Right kidney (tissue), 1 donor: ENCODE measurements around the gene ZC3H12A.
"Not testable (repeated sequence)": the region's sequence is repeated elsewhere in the genome, so short reads cannot be mapped to it uniquely, and the experiment has no call there.

Source experiments
- DNase-seq: peaks from one replicate; pipeline ENCODE4 v3.0.0-alpha.2; 2016

ZC3H12A gene

DNA sequence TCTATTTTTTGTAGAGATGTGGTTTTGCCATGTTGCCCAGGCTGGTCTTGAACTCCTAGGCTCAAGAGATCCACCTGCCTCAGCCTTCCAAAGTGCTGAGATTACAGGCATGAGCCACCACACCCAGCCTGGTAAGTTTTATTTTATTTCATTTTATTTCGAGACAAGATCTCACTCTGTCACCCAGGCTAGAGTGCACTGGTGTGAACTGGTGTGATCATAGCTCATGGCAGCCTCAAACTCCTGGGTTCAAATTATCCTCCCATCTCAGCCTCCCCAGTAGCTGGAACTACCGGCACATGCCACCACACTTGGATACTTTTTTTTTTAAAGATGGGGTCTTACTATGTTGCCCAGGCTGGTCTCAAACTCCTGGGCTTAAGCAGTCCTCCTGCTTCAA is 28.4 kb downstream of the ZC3H12A start:
- DNase-seq, result not testable (repeated sequence)

DNA sequence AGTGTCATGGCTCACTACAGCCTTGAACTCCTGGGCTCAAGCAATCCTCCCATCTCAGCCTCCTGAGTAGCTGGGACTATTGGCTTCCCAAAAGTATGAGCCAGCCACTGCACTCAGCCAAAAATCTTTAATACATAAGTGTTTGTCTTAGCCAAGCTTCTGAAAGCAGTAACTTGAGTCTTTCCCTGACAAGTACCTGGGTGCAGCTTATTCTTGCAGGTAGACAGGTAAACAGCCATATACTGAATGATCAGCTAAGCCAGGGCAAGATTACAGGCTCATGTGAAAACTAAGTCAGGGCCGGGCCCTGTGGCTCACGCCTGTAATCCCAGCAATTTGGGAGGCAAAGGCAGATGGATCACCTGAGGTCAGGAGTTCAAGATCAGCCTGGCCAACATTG is 32.4 kb downstream of the ZC3H12A start:
- DNase-seq, result no peak

DNA sequence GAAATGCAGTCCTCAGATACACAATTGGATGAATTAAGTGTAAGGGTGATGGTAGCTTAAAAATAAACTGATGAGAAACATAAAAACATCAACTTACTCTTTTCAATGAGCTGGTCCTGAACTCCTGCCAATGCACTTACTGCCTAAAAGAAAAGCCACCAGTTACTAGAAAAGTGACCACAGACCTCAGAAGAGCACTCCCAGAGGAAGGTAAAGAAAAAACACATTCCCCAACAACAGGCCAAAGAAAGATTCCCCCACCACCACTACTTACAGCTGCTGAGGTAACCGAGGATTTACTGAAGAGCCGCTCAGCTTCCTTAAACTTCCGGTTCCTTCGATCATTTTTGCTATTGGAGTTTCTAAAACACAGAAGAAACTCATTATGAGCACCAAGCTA is 34.8 kb downstream of the ZC3H12A start:
- no peak for DNase-seq

DNA sequence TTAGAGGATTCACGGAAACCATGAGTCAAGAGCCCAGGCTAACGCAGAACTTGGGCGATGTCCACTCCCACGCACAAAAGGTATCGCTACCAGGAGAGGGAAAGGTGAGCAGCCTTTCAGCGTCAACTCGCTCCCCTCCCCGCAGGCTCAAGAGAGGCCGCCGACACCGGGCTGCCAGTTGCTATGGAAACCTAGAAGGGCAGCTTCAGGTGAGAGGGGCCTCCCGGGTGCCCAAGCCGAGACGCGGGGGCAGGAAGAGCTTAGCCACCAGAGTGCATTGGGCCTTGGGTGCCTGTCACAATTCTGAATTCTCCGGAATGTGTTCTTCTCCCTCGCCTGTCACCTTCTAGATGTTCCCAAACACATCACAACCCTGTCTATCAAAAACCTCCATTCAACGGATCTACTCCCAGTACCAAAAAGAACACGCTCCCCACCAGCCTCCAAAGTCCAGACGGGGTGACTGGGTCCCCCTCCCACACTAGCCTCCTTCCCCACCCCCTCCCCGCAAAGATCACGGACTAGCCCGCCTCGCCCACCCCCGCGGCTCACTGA is 39.5 kb downstream of the ZC3H12A start:
- peak; percentile 60 for DNase-seq

DNA sequence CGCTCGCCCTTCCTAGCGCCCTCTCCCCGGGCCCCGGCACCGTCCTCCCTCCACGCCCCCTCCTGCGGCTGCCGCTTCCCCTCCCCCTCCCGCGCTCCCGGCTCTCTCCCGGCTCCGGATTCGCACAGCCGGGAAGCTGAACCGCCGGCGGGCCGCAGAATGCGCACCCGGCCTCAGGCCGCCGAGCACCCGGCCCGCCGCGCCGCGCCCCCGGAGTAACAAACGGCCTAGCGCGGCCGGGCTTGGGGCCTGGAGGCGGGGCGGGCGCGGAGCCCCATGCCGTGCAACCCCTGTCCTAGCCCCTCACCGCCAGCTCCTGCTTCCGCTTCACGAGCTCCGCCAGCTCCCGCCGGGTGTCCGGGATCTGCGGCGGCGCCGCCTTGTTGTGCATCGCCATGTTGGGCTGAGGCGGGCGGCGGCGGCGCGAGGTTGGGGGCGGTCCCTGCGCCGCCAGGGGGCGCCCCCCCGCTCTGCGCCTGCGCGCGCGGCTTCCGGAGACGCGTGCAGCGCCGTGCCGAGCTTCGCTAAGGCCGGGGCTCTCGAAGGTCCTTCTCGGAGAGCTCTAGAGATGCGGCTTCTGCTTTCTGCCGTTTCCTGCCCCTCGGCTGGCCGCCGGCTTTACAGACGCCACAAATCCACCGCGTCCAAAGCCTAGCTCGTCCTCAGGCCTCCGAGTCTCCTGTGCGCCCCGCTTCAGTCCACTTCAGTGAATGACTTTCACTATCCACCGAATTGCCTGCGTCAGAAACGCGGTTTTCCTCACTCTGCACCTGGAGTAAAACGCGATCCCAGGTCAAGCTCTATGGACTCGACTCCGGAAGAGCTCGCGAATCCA is 40.2 kb downstream of the ZC3H12A start, which contains the start of gene MEAF6:
TSS of gene MEAF6 (minus strand) at position 417 of the 835 bp plus-strand sequence. CDS start at position 397, 20 bp downstream.
- DNase-seq, result peak; percentile 98

DNA sequence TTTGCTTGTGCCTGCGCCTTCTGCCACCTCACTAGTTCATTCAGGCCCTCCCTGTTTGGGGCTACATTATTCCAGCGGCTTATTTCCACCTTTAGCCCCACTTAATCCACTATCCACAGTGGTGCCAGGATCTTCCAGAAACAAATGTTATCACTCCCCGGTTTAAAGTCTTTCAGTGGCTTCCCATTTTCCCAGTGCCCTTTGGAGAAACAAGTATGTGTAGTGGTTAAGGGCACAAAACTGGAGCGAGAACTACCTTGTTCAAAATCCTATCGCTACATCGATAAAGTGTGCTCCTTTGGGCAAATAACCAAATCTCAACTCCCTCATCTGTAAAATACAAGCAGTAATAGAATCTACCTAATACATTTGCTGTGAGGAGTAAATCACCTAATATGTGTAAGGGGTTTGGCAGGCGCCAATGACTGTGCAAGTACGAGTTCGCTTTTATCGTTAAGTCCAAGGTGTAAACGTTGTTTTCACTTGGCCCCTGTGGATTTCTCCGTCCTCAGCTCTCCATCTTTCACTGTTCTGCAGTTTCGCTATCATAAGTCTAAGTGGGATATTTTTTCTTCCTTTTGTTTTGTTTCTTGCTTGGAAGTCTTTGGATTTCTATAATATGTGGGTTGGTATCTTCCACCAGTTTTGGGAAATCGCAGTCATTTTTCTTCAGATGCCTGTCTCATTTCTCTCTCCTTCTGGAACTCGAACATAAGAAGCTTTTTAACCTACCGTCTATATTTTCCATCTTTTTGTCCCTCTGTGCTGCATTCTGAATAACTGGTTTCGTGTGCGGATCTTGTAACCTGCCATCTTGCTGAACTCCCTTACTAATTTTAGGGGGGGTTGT is 41.0 kb downstream of the ZC3H12A start:
- no peak for DNase-seq

DNA sequence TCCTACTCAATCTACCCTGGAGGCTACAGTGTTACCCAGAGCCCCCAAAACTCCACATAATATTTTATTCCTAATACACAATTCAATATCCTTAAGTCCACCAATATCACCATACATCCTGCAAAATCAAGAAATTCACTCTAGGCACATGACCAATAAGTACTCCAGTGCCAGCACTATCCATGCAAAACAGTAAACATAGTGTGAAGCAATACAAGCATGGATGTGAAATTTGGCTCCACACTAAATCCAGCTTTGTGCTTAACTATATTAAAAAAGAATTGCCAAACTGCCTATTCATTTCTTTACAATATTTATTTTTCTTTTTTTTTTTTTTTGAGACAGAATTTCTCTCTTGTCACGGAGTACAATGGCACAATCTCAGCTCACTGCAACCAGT is 43.2 kb downstream of the ZC3H12A start:
- DNase-seq, result no peak

DNA sequence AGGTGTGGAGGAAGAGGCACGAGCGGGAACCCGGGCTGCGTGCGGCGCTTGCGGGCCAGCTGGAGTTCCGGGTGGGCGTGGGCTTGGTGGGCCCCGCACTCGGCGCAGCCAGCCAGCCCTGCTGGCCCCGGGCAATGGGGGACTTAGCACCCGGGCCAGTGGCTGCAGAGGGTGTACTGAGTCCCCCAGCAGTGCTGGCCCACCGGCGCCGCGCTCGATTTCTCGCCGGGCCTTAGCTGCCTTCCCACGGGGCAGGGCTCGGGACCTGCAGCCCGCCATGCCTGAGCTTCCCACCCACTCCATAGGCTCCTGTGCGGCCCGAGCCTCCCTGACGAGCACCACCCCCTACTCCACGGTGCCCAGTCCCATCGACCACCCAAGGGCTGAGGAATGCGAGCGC is 43.9 kb downstream of the ZC3H12A start:
- not testable (repeated sequence) for DNase-seq

DNA sequence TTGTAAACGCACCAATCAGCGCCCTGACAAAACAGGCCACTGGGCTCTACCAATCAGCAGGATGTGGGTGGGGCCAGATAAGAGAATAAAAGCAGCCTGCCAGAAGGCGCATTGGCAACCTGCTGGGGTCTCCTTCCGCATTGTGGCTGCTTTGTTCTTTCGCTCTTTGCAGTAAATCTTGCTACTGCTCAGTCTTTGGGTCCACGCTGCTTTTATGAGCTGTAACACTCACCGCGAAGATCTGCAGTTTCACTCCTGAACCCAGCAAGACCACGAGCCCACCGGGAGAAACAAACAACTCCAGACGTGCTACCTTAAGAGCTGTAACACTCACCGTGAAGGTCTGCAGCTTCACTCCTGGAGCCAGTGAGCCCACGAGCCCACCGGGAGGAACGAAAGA is 44.5 kb downstream of the ZC3H12A start:
- DNase-seq, result not testable (repeated sequence)

DNA sequence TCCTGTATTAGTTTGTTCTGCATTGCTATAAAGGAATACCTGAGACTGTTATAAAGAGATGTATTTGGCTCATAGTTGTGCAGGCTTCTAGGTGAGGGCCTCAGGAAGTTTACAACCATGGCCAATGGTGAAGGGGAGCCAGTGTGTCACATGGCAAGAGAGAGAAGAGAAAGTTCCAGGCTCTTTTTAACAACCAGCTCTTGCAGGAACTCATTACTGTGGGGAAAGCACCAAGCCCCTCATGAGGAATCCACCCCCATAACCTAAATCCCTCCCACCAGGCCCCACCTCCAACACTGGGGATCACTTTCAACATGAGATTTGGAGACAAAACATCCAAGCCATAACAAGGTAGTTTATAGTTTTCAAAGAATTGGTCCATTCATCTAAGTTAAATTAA is 45.2 kb downstream of the ZC3H12A start:
- DNase-seq, result no peak

DNA sequence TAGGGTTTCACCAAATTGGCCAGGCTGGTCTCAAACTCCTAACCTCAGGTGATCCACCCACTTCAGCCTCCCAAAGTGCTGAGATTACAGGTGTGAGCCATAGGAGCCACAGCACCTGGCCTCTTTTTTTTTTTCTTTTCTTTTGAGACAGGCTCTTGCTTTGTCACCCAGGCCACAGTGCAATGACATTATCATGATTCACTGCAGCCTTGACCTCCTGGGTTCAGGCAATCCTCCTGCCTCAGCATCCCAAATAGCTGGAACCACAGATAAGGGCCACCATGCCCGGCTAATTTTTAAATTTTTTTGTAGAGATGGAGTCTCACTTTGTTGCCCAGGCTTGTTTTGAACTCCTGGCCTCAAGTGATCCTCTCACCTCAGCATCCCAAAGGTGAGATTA is 55.5 kb downstream of the ZC3H12A start:
- not testable (repeated sequence) for DNase-seq

DNA sequence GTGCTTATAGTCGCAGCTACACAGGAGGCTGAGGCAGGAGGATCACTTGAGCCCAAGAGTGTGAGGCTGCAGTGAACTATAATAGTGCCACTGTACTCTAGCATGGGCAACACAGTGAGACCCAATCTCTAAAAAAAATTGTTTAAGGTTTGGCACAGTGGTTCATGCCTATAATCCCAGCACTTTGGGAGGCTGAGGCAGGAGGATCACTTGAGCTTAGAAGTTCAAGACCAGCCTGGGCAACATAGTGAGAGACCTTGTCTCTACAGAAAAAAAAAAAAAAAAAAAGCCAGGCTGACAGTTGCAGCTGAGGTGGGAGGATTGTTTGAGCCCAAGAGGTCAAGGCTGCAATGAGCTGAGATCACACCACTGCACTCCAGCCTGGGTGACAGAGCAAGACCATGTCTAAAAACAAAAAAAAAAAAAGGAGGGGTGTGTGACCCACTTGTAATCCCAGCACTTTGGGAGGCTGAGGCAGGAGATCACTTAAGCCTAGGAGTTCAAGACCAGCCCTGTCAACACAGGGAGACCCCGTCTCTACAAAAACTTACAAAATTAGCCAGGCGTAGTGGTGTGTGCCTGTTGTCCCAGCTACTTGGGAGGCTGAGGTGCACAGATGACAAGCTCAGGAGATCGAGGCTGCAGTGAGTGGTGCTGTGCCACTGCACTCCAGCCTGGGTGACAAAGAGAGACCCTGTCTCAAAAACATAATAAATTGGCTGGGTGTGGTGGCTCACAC is 58.2 kb downstream of the ZC3H12A start:
- not testable (repeated sequence) for DNase-seq

DNA sequence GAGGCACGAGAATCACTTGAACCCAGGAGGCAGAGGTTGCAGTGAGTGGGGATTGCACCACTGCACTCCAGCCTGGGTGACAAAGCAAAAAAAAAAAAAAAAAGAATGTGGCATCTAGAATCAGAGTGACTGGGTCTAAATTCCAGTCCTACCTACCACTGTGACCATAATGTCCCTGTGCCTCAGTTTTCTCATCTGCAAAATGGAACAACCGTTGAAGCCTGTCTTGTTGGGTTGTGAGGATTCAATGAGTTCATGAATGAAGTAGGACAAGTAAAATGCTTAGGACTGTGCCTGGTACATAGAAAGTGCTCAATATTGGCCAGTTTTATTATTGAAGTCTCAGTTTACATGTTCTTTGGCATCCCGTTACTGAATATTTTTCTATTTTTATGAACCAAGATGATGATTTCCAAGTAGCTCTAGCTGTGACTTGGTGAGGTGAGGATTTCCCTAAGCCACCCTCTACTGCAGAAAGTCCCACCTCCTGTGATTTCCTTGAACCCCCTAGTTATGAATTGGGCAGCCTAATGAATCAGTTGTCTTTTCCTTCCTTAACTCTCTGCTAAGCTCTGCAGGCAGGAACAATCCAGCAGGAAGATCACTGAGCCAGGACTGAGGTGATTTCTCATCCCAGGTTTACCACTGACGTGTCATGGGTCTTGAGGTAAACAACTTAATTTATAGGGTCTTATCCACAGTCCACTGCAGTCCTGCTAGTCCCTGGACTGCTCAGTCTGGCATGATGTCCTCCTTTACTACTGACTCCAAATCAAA is 59.1 kb downstream of the ZC3H12A start:
- no peak for DNase-seq
